IMR-90 (cell line): ENCODE measurements around the gene RXRB. TPM values are rescaled to one million over a fixed set of nuclear protein-coding genes. Genes with fewer than 3 reads are reported as not detected.

ENCODE experiments used
- ATAC-seq: fragments of 200-7000 bp; cut with Tn5 transposase; 2 replicates; pipeline ENCODE4 v1.9.1; 2020; ENCODE audit warnings: low read depth, mild to moderate bottlenecking, moderate library complexity
- BruUV-seq: library from RNA; stranded (reverse); fragments of 400-500 nt; replicated peaks from 2 replicates; lab custom pipeline; 2021; lab: Mats Ljungman, UMichigan
- CTCF ChIA-PET: fragments of 300-600 bp; formaldehyde crosslinking; extraction: SDS; loops from one replicate; lab custom pipeline; 2021; ENCODE audit warnings: antibody characterized with exemption; lab: Yijun Ruan, JAX
- POLR2A ChIA-PET: fragments of 300-600 bp; sonication (Branson Sonifier 250); formaldehyde crosslinking; loops from one replicate; lab custom pipeline; 2022; ENCODE audit warnings: antibody characterized with exemption; ENCODE audit not compliant: unreplicated experiment; lab: Charles Lee
- DNase-seq: peaks from one replicate; pipeline ENCODE4 v3.0.0; 2013
- H2AFZ ChIP-seq: replicated peaks from 2 replicates; pipeline ENCODE3; 2013; ENCODE audit warnings: low read length, mild to moderate bottlenecking; ENCODE audit not compliant: poor library complexity
- H2AK5ac ChIP-seq: 2 replicates; pipeline ENCODE4 v1.6.1; 2013; ENCODE audit warnings: low read depth, low read length, inconsistent platforms
- H2AK9ac ChIP-seq: replicated peaks from 2 replicates; pipeline ENCODE3; 2013; ENCODE audit warnings: mild to moderate bottlenecking, low read depth, low read length, moderate library complexity; ENCODE audit not compliant: poor library complexity
- H2BK120ac ChIP-seq: 2 replicates; pipeline ENCODE4 v1.6.1; 2013; ENCODE audit warnings: low read depth, low read length, inconsistent platforms
- H2BK15ac ChIP-seq: 3 replicates; pipeline ENCODE4 v1.6.1; 2013; ENCODE audit warnings: low read depth, low read length, inconsistent platforms
- H2BK20ac ChIP-seq: 2 replicates; pipeline ENCODE4 v1.6.1; 2013; ENCODE audit warnings: low read depth, mild to moderate bottlenecking, inconsistent platforms, low read length, moderate library complexity
- H2BK5ac ChIP-seq: 2 replicates; pipeline ENCODE4 v1.6.1; 2013; ENCODE audit warnings: mild to moderate bottlenecking, low read depth, low read length, inconsistent platforms; ENCODE audit not compliant: poor library complexity, severe bottlenecking
- H3K14ac ChIP-seq: replicated peaks from 2 replicates; pipeline ENCODE4 v1.6.1; 2013; ENCODE audit warnings: low read depth, low read length, inconsistent platforms
- H3K18ac ChIP-seq: 2 replicates; pipeline ENCODE4 v1.6.1; 2013; ENCODE audit warnings: low read depth, low read length, control low read depth
- H3K23ac ChIP-seq: 2 replicates; pipeline ENCODE4 v1.6.1; 2013; ENCODE audit warnings: low read depth, low read length, inconsistent platforms
- H3K27ac ChIP-seq: 2 replicates; pipeline ENCODE4 v1.5.1; 2013; ENCODE audit warnings: mild to moderate bottlenecking, control low read depth, low read length; ENCODE audit not compliant: insufficient read depth
- H3K27me3 ChIP-seq: 2 replicates; pipeline ENCODE4 v1.6.1; 2013; ENCODE audit warnings: low read length; ENCODE audit not compliant: control insufficient read depth, insufficient read depth
- H3K36me3 ChIP-seq: 2 replicates; pipeline ENCODE4 v1.6.1; 2013; ENCODE audit warnings: low read length, mixed read lengths; ENCODE audit not compliant: control insufficient read depth, insufficient read depth
- H3K4ac ChIP-seq: 2 replicates; pipeline ENCODE4 v1.6.1; 2013; ENCODE audit warnings: low read depth, low read length, inconsistent platforms
- H3K4me1 ChIP-seq: 2 replicates; pipeline ENCODE4 v1.6.1; 2013; ENCODE audit warnings: low read length, mixed read lengths; ENCODE audit not compliant: control insufficient read depth, insufficient read depth
- H3K4me2 ChIP-seq: 2 replicates; pipeline ENCODE4 v1.6.1; 2013; ENCODE audit warnings: low read depth, mild to moderate bottlenecking, control low read depth, low read length, moderate library complexity
- H3K4me3 ChIP-seq: 2 replicates; pipeline ENCODE4 v1.5.1; 2013; ENCODE audit warnings: low read depth, mild to moderate bottlenecking, control low read depth, low read length, moderate library complexity; ENCODE audit not compliant: insufficient read depth
- H3K56ac ChIP-seq: 2 replicates; pipeline ENCODE4 v1.6.1; 2013; ENCODE audit warnings: low read length, inconsistent platforms; ENCODE audit not compliant: insufficient read depth; ENCODE audit errors: extremely low read depth
- H3K79me1 ChIP-seq, 2 experiments: 2 replicates each; pipeline ENCODE4 v1.6.1; 2013; ENCODE audit warnings: low read length in 2 of 2, inconsistent platforms in 1 of 2, low read depth in 1 of 2
- H3K9ac ChIP-seq: 2 replicates; pipeline ENCODE4 v1.6.1; 2013; ENCODE audit warnings: low read depth, low read length, control low read depth
- H3K9me1 ChIP-seq: 2 replicates; pipeline ENCODE4 v1.6.1; 2013; ENCODE audit warnings: low read length, inconsistent platforms; ENCODE audit not compliant: insufficient read depth
- H3K9me3 ChIP-seq: 2 replicates; pipeline ENCODE4 v1.6.1; 2013; ENCODE audit warnings: low read length; ENCODE audit not compliant: control insufficient read depth, insufficient read depth
- H4K20me1 ChIP-seq: 2 replicates; pipeline ENCODE4 v1.6.1; 2013; ENCODE audit warnings: low read length, inconsistent platforms; ENCODE audit not compliant: insufficient read depth
- H4K5ac ChIP-seq: 2 replicates; pipeline ENCODE4 v1.6.1; 2013; ENCODE audit warnings: mild to moderate bottlenecking, low read depth, low read length, control low read depth
- H4K8ac ChIP-seq, 2 experiments: 2 replicates each; pipeline ENCODE4 v1.6.1; 2013; ENCODE audit warnings: low read depth in 2 of 2, low read length in 2 of 2, control low read depth in 1 of 2, inconsistent platforms in 1 of 2
- H4K91ac ChIP-seq: 2 replicates; pipeline ENCODE4 v1.6.1; 2013; ENCODE audit warnings: low read depth, low read length, inconsistent platforms; ENCODE audit not compliant: insufficient read depth
- BHLHE40 ChIP-seq: fragments of 150-350 bp; IDR thresholded peaks from 2 replicates; pipeline ENCODE4 v1.6.1; 2016; ENCODE audit warnings: mild to moderate bottlenecking, low read depth, low read length
- CEBPB ChIP-seq: IDR thresholded peaks from 2 replicates; pipeline ENCODE4 v1.6.1; 2012; ENCODE audit warnings: low read depth, low read length, improper control_type of control experiment
- CHD1 ChIP-seq: IDR thresholded peaks from 2 replicates; pipeline ENCODE4 v1.6.1; 2012; ENCODE audit warnings: low read depth, low read length, improper control_type of control experiment
- ELK1 ChIP-seq: fragments of 150-350 bp; IDR thresholded peaks from 2 replicates; pipeline ENCODE4 v1.6.1; 2016; ENCODE audit warnings: low read depth, mild to moderate bottlenecking, low read length, moderate library complexity, borderline replicate concordance
- FOS ChIP-seq: fragments of 150-350 bp; IDR thresholded peaks from 2 replicates; pipeline ENCODE4 v1.6.1; 2016; ENCODE audit warnings: low read depth, low read length
- MAZ ChIP-seq: IDR thresholded peaks from 2 replicates; pipeline ENCODE4 v1.6.1; 2012; ENCODE audit warnings: low read depth, mild to moderate bottlenecking, low read length, improper control_type of control experiment, moderate library complexity, borderline replicate concordance
- MXI1 ChIP-seq: IDR thresholded peaks from 2 replicates; pipeline ENCODE4 v1.6.1; 2012; ENCODE audit warnings: low read depth, mild to moderate bottlenecking, low read length, moderate library complexity, borderline replicate concordance
- NFE2L2 ChIP-seq: fragments of 150-350 bp; IDR thresholded peaks from 2 replicates; pipeline ENCODE4 v1.6.1; 2016; ENCODE audit warnings: low read depth, mild to moderate bottlenecking, low read length
- RAD21 ChIP-seq: IDR thresholded peaks from 2 replicates; pipeline ENCODE4 v1.6.1; 2012; ENCODE audit warnings: low read length, improper control_type of control experiment
- WGBS, 2 experiments: methylation state at CpG; one replicate each; pipeline versions ENCODE4 v1.1.5 to v1.1.7; 2013; ENCODE audit warnings: missing lambda C conversion rate in 2 of 2; ENCODE audit not compliant: insufficient read length in 1 of 2; ENCODE audit errors: extremely low coverage in 2 of 2; 5-methylcytosine and 5-hydroxymethylcytosine counted together
- dilution Hi-C: fragments of 300-500 bp; cut with HindIII; formaldehyde crosslinking; loops from one replicate; pipeline ENCODE4 v1.14.3; 2018; ENCODE audit warnings: low sequenced_read_pairs; ENCODE audit not compliant: unreplicated experiment
- in situ Hi-C: fragments of 300-500 bp; cut with MboI; formaldehyde crosslinking; loops from 3 replicates; pipeline ENCODE4 v1.14.3; 2019; ENCODE audit warnings: low sequenced_read_pairs, inconsistent platforms, mixed read lengths
- intact Hi-C: fragments of 100-400 bp; cut with micrococcal nuclease; formaldehyde crosslinking; loops from 2 replicates; pipeline ENCODE4 v1.10.0; 2022
- polyA plus RNA-seq, 3 experiments: library from polyadenylated mRNA; depleted of rRNA; stranded (reverse); fragments of >200 nt; gene quantifications; 2 replicates each; pipeline ENCODE4 v1.2.3, GENCODE V29; 2012; ENCODE audit warnings: low replicate concordance in 1 of 3
- total RNA-seq: library from RNA; depleted of rRNA; stranded (reverse); fragments of >200 nt; gene quantifications from 2 replicates; pipeline ENCODE4 v1.2.3, GENCODE V29; 2012

RXRB gene
- total and polyA plus RNA-seq, 2 of the 4 experiments (the other 2 are of a cell fraction): 18.6 to 53.7 TPM

- peaks cover 7% of the 10 kb centered on the region for H3K27me3 ChIP-seq
- TF ChIP-seq MXI1: no peak
- TF ChIP-seq FOS: no peak
- no peak for TF ChIP-seq ELK1
- TF ChIP-seq RAD21: no peak
- no peak for TF ChIP-seq BHLHE40
- no peak for TF ChIP-seq CEBPB
- no peak for TF ChIP-seq MAZ
- no peak for TF ChIP-seq CHD1
- no peak for TF ChIP-seq NFE2L2
- H2BK20ac ChIP-seq: no peak overlapping the region
- no peak overlapping the region for H4K8ac ChIP-seq
- no peak overlapping the region for H3K4ac ChIP-seq
- no peak overlapping the region for H2AFZ ChIP-seq
- H2BK15ac ChIP-seq: no peak overlapping the region
- CTCF ChIA-PET: no interaction called here
- H4K91ac ChIP-seq: no peak overlapping the region
- H3K23ac ChIP-seq: no peak overlapping the region
- no peaks in the 10 kb centered on the region for H3K79me1 ChIP-seq
- WGBS, 2 experiments: 33% methylated on average over 1 of the region's 6 CpGs; no CpG with 5 or more reads in 1 of the 2 experiments
- H2BK5ac ChIP-seq: no peak overlapping the region
- no peak overlapping the region for H3K4me3 ChIP-seq
- H3K4me2 ChIP-seq: no peak overlapping the region
- no peak overlapping the region for H4K5ac ChIP-seq
- H3K36me3 ChIP-seq: no peaks in the 10 kb centered on the region
- H3K9me1 ChIP-seq: peaks cover 5% of the 10 kb centered on the region; the same call in 1 of the 2 replicates
- H2AK5ac ChIP-seq: no peak overlapping the region
- POLR2A ChIA-PET: no interaction called here
- no peak overlapping the region for H2BK120ac ChIP-seq
- no peak overlapping the region for H3K56ac ChIP-seq
- no peak for ATAC-seq
- intact Hi-C loops (no loop called here), in situ Hi-C loops (loop anchor here (10.0 kb wide), 1 partner anchor 152 kb away; no protein-coding TSS in a partner anchor), dilution Hi-C loops (no loop called here)
- H3K18ac ChIP-seq: no peak overlapping the region
- DNase-seq: no peak
- no peak overlapping the region for H3K27ac ChIP-seq
- no peaks in the 10 kb centered on the region for H4K20me1 ChIP-seq
- no peak overlapping the region for H3K14ac ChIP-seq
- no peaks in the 10 kb centered on the region for H3K9me3 ChIP-seq
- peaks cover 6% of the 10 kb centered on the region for H3K4me1 ChIP-seq
- H2AK9ac ChIP-seq: no peak overlapping the region
- no TSS peak for BruUV-seq
- H3K9ac ChIP-seq: no peak overlapping the region
These were observed 34.1 kb downstream of the RXRB start for GRCh38 chr6:33166363-33166762.
